Mesendoderm (in vitro differentiated cells): ENCODE results near the gene CCDC71.

Experiments used
- DNase-seq: peaks from one replicate; pipeline ENCODE4 v3.0.0; 2013
- H2AK5ac ChIP-seq: 2 replicates; pipeline ENCODE4 v1.6.1; 2013; ENCODE audit warnings: low read length, inconsistent platforms
- H2BK120ac ChIP-seq: 2 replicates; pipeline ENCODE4 v1.6.1; 2013; ENCODE audit warnings: low read depth, mild to moderate bottlenecking, low read length, moderate library complexity, mixed read lengths
- H2BK15ac ChIP-seq: replicated peaks from 2 replicates; pipeline ENCODE4 v1.6.1; 2013; ENCODE audit warnings: low read depth, mild to moderate bottlenecking, moderate library complexity
- H2BK5ac ChIP-seq: 2 replicates; pipeline ENCODE4 v1.6.1; 2013; ENCODE audit warnings: low read length, inconsistent platforms
- H3K18ac ChIP-seq: 2 replicates; pipeline ENCODE4 v1.6.1; 2013; ENCODE audit warnings: mild to moderate bottlenecking, low read length, mixed read lengths
- H3K23ac ChIP-seq: one replicate; pipeline ENCODE4 v1.6.1; 2013; ENCODE audit warnings: low read length
- H3K27ac ChIP-seq: 2 replicates; pipeline ENCODE4 v1.5.1; 2013; ENCODE audit warnings: low read depth, mild to moderate bottlenecking, inconsistent platforms, low read length, moderate library complexity
- H3K27me3 ChIP-seq: 2 replicates; pipeline ENCODE4 v1.6.1; 2013; ENCODE audit warnings: low read length, control low read depth, mild to moderate bottlenecking, inconsistent platforms; ENCODE audit not compliant: insufficient read depth, poor library complexity
- H3K36me3 ChIP-seq: 2 replicates; pipeline ENCODE4 v1.6.1; 2013; ENCODE audit warnings: low read length, inconsistent platforms; ENCODE audit not compliant: control insufficient read depth, insufficient read depth
- H3K4ac ChIP-seq: one replicate; pipeline ENCODE4 v1.6.1; 2013; ENCODE audit warnings: low read depth, mild to moderate bottlenecking, low read length, moderate library complexity
- H3K4me1 ChIP-seq: 2 replicates; pipeline ENCODE4 v1.6.1; 2013; ENCODE audit warnings: low read depth, low read length, inconsistent platforms; ENCODE audit not compliant: control insufficient read depth
- H3K4me2 ChIP-seq: 2 replicates; pipeline ENCODE4 v1.6.1; 2013; ENCODE audit warnings: low read length
- H3K4me3 ChIP-seq: 2 replicates; pipeline ENCODE4 v1.5.1; 2013; ENCODE audit warnings: mild to moderate bottlenecking, low read length
- H3K56ac ChIP-seq: one replicate; pipeline ENCODE4 v1.6.1; 2013; ENCODE audit warnings: low read length
- H3K79me1 ChIP-seq: 2 replicates; pipeline ENCODE4 v1.6.1; 2013; ENCODE audit warnings: low read length, inconsistent platforms
- H3K79me2 ChIP-seq: 2 replicates; pipeline ENCODE4 v1.6.1; 2013; ENCODE audit warnings: mild to moderate bottlenecking, low read length; ENCODE audit not compliant: control insufficient read depth, insufficient read depth
- H3K9ac ChIP-seq: 2 replicates; pipeline ENCODE4 v1.6.1; 2013; ENCODE audit warnings: low read length, inconsistent platforms
- H4K5ac ChIP-seq: one replicate; pipeline ENCODE4 v1.6.1; 2013; ENCODE audit warnings: low read length
- H4K8ac ChIP-seq: one replicate; pipeline ENCODE4 v1.6.1; 2013; ENCODE audit warnings: low read depth, mild to moderate bottlenecking, control low read depth, low read length, moderate library complexity
- WGBS: extraction: QIAGEN DNeasy Blood & Tissue Kit; methylation state at CpG from one replicate; pipeline ENCODE4 v1.1.7; 2013; ENCODE audit warnings: low lambda C conversion rate, missing lambda C conversion rate; ENCODE audit not compliant: insufficient coverage; ENCODE audit errors: extremely low coverage; 5-methylcytosine and 5-hydroxymethylcytosine counted together

The CCDC71 gene

GRCh38 chr3:49172551-49173041, 6.5 kb upstream of the CCDC71 start:
- DNase-seq: no peak
- WGBS: no CpG with 5 or more reads among the region's 7 CpGs

GRCh38 chr3:49171775-49172500, 5.8 kb upstream of the CCDC71 start:
- Histone ChIP-seq H3K4me2 (peak overlapping the region; percentile 89), H3K79me2 (no peaks in the 10 kb centered on the region), H3K4ac (no peak overlapping the region), H3K9ac (peak overlapping the region; percentile 92), H2BK15ac (no peak overlapping the region), H3K27ac (no peak overlapping the region), H4K5ac (no peak overlapping the region), H3K23ac (no peak overlapping the region), H3K18ac (peak overlapping the region; percentile 5), H3K56ac (peak overlapping the region; percentile 93), H4K8ac (no peak overlapping the region), H3K4me3 (peak overlapping the region; percentile 70), H2AK5ac (peak overlapping the region; percentile 85), H3K4me1 (peaks cover 10% of the 10 kb centered on the region), H2BK5ac (no peak overlapping the region), H2BK120ac (no peak overlapping the region), H3K79me1 (peaks cover 1% of the 10 kb centered on the region), H3K36me3 (no peaks in the 10 kb centered on the region), H3K27me3 (no peaks in the 10 kb centered on the region)
- no peak for DNase-seq
- WGBS: no CpG with 5 or more reads among the region's 7 CpGs

More at GRCh38 chr3:49172551-49173041, 6.5 kb upstream of the CCDC71 start:
- no peak overlapping the region for H3K4me3 ChIP-seq
- H3K9ac ChIP-seq: peak overlapping the region; percentile 92
- no peak overlapping the region for H2BK120ac ChIP-seq
- peaks cover 10% of the 10 kb centered on the region for H3K4me1 ChIP-seq
- H2AK5ac ChIP-seq: peak overlapping the region; percentile 82
- H4K5ac ChIP-seq: no peak overlapping the region
- no peaks in the 10 kb centered on the region for H3K36me3 ChIP-seq
- H3K18ac ChIP-seq: no peak overlapping the region
- H2BK15ac ChIP-seq: no peak overlapping the region
- H3K23ac ChIP-seq: peak overlapping the region; percentile 24
- H3K4me2 ChIP-seq: no peak overlapping the region
- H3K4ac ChIP-seq: no peak overlapping the region
- peak overlapping the region; percentile 93 for H3K56ac ChIP-seq
- peak overlapping the region; percentile 7 for H2BK5ac ChIP-seq
- H3K27me3 ChIP-seq: no peaks in the 10 kb centered on the region
- H3K79me2 ChIP-seq: no peaks in the 10 kb centered on the region
- H3K27ac ChIP-seq: peak overlapping the region; percentile 15
- H3K79me1 ChIP-seq: peaks cover 1% of the 10 kb centered on the region
- no peak overlapping the region for H4K8ac ChIP-seq

- no CpG with 5 or more reads among the region's 57 CpGs for WGBS
- H3K27me3 ChIP-seq: no peaks in the 10 kb centered on the region
- H3K79me1 ChIP-seq: peaks cover 1% of the 10 kb centered on the region
- H3K4me2 ChIP-seq: peak within 1 kb of the TSS; percentile 99
- H3K56ac ChIP-seq: peak within 1 kb of the TSS; percentile 96
- DNase-seq: peak; percentile 95
- H2BK15ac ChIP-seq: no peak within 1 kb of the TSS
- peak within 1 kb of the TSS; percentile 68 for H3K27ac ChIP-seq
- H4K8ac ChIP-seq: no peak within 1 kb of the TSS
- H2BK5ac ChIP-seq: peak within 1 kb of the TSS; percentile 76
- H3K4me1 ChIP-seq: peaks cover 10% of the 10 kb centered on the region
- H2AK5ac ChIP-seq: peak within 1 kb of the TSS; percentile 85
- no peak within 1 kb of the TSS for H2BK120ac ChIP-seq
- no peaks in the 10 kb centered on the region for H3K79me2 ChIP-seq
- H3K4me3 ChIP-seq: peak within 1 kb of the TSS; percentile 70
- no peak within 1 kb of the TSS for H4K5ac ChIP-seq
- H3K23ac ChIP-seq: no peak within 1 kb of the TSS
- H3K18ac ChIP-seq: peak within 1 kb of the TSS; percentile 24
- no peaks in the 10 kb centered on the region for H3K36me3 ChIP-seq
- H3K4ac ChIP-seq: no peak within 1 kb of the TSS
- peak within 1 kb of the TSS; percentile 92 for H3K9ac ChIP-seq
These were observed 5.1 kb upstream of the CCDC71 start, which contains the start of gene KLHDC8B for GRCh38 chr3:49171119-49171774. Gene KLHDC8B (plus strand): TSS chr3:49171598. CDS start chr3:49172770, 1,172 bp downstream.

GRCh38 chr3:49170744-49171118, 4.6 kb upstream of the CCDC71 start:
- Histone ChIP-seq H3K18ac (no peak overlapping the region), H2BK120ac (no peak overlapping the region), H3K79me2 (peaks cover 2% of the 10 kb centered on the region), H3K4ac (no peak overlapping the region), H3K79me1 (peaks cover 1% of the 10 kb centered on the region), H2BK5ac (no peak overlapping the region), H4K5ac (no peak overlapping the region), H2BK15ac (no peak overlapping the region), H3K9ac (peak overlapping the region; percentile 64), H3K23ac (no peak overlapping the region), H3K36me3 (no peaks in the 10 kb centered on the region), H3K56ac (peak overlapping the region; percentile 79), H3K27me3 (no peaks in the 10 kb centered on the region), H3K4me1 (peaks cover 10% of the 10 kb centered on the region), H3K4me2 (no peak overlapping the region), H3K4me3 (no peak overlapping the region), H3K27ac (no peak overlapping the region), H4K8ac (no peak overlapping the region), H2AK5ac (no peak overlapping the region)
- no CpG with 5 or more reads among the region's 1 CpG for WGBS
- DNase-seq: no peak

GRCh38 chr3:49166752-49167556, 823 bp upstream of the CCDC71 start:
- peak overlapping the region; percentile 45 for H2AK5ac ChIP-seq
- H3K4me2 ChIP-seq: peak overlapping the region; percentile 38
- no peak overlapping the region for H3K4me3 ChIP-seq
- H2BK5ac ChIP-seq: no peak overlapping the region
- no peaks in the 10 kb centered on the region for H3K27me3 ChIP-seq
- H3K18ac ChIP-seq: no peak overlapping the region
- H4K5ac ChIP-seq: peak overlapping the region; percentile 100
- H2BK120ac ChIP-seq: no peak overlapping the region
- H2BK15ac ChIP-seq: no peak overlapping the region
- H3K4ac ChIP-seq: no peak overlapping the region
- peaks cover 25% of the 10 kb centered on the region for H3K79me1 ChIP-seq
- H3K79me2 ChIP-seq: peaks cover 12% of the 10 kb centered on the region
- no peak overlapping the region for H3K23ac ChIP-seq
- no peak overlapping the region for H3K27ac ChIP-seq
- H3K36me3 ChIP-seq: peaks cover 9% of the 10 kb centered on the region
- no peak for DNase-seq
- no CpG with 5 or more reads among the region's 6 CpGs for WGBS
- peak overlapping the region; percentile 38 for H3K9ac ChIP-seq
- peaks cover 2% of the 10 kb centered on the region for H3K4me1 ChIP-seq
- H3K56ac ChIP-seq: no peak overlapping the region
- no peak overlapping the region for H4K8ac ChIP-seq
